Natural killer cell treated with Interleukin-12 subunit alpha and Interleukin-12 subunit beta and Interleukin-15 and Interleukin-18, amount 100 ng/mL, for 72 hours (primary cell): ENCODE measurements around the gene ATP1B3. TPM values are rescaled to one million over a fixed set of nuclear protein-coding genes. Genes with fewer than 3 reads are reported as not detected.
"Not testable (repeated sequence)": the region's sequence is repeated elsewhere in the genome, so short reads cannot be mapped to it uniquely, and the experiment has no call there.

Experiments used
- ATAC-seq, 2 donors: fragments of 150-1000 bp; cut with Tn5 transposase in 1 of 2; sonication (Bioruptor Pico), chemical (Tn5 transposase) in 1 of 2; 2 replicates each; pipeline ENCODE4 v1.10.0; 2021
- DNase-seq: peaks from one replicate; pipeline ENCODE4 v3.0.0; 2022; ENCODE audit warnings: low spot score
- H3K27ac Mint-ChIP-seq, 2 donors: 1 replicate in 1 of 2; 2 replicates in 1 of 2; pipeline ENCODE4 v1.8.0; 2022; ENCODE audit warnings: mixed read lengths in 2 of 2, mild to moderate bottlenecking in 1 of 2, moderate library complexity in 1 of 2
- H3K27me3 Mint-ChIP-seq, 2 donors: 1 replicate in 1 of 2; 2 replicates in 1 of 2; pipeline ENCODE4 v1.8.0; 2022; ENCODE audit warnings: mixed read lengths in 2 of 2
- H3K36me3 Mint-ChIP-seq: one replicate; pipeline ENCODE4 v1.8.0; 2022; ENCODE audit warnings: mixed read lengths
- H3K4me1 Mint-ChIP-seq, 2 donors: 1 replicate in 1 of 2; 2 replicates in 1 of 2; pipeline ENCODE4 v1.8.0; 2022; ENCODE audit warnings: low read depth in 2 of 2, mixed read lengths in 2 of 2, mild to moderate bottlenecking in 1 of 2
- H3K4me3 Mint-ChIP-seq: one replicate; pipeline ENCODE4 v1.8.0; 2022; ENCODE audit warnings: mixed read lengths
- H3K9me3 Mint-ChIP-seq: 2 replicates; pipeline ENCODE4 v1.8.0; 2022; ENCODE audit warnings: mixed read lengths
- total RNA-seq, 2 donors: library from RNA; stranded (reverse); gene quantifications; one replicate each; pipeline ENCODE4 v1.2.3, GENCODE V29; 2022

ATP1B3 gene
- total RNA-seq, 2 donors from 2014 or later, result 135 to 166 TPM

GRCh38 chr3:141870091-141870687 is 6.3 kb upstream of the ATP1B3 start:
- no peak overlapping the region for H3K4me3 Mint-ChIP-seq
- no peak overlapping the region for H3K27ac Mint-ChIP-seq
- DNase-seq (no peak), ATAC-seq (no peak)
- no peaks in the 10 kb centered on the region for H3K27me3 Mint-ChIP-seq
- peaks cover 0 to 3% of the 10 kb centered on the region in 2 donors for H3K4me1 Mint-ChIP-seq
- no peaks in the 10 kb centered on the region for H3K36me3 Mint-ChIP-seq
- H3K9me3 Mint-ChIP-seq, result no peaks in the 10 kb centered on the region

- DNase-seq (peak; percentile 88), ATAC-seq (peak; percentile 78 to 79)
- Mint-ChIP-seq H3K9me3 (no peaks in the 10 kb centered on the region), H3K4me3 (peak overlapping the region; percentile 88), H3K36me3 (no peaks in the 10 kb centered on the region), H3K27ac (peak overlapping the region; percentile 79 to 81), H3K4me1 (peaks cover 19 to 24% of the 10 kb centered on the region in 2 donors), H3K27me3 (no peaks in the 10 kb centered on the region)
Measured at GRCh38 chr3:141875374-141875892, 1.0 kb upstream of the ATP1B3 start.

- peak; percentile 75 for DNase-seq
- H3K36me3 Mint-ChIP-seq, result no peaks in the 10 kb centered on the region
- H3K9me3 Mint-ChIP-seq, result no peaks in the 10 kb centered on the region
Measured at GRCh38 chr3:141875893-141876380, 506 bp upstream of the ATP1B3 start.

GRCh38 chr3:141876891-141877621 is 613 bp downstream of the ATP1B3 start:
- Mint-ChIP-seq H3K4me1 (peaks cover 26 to 30% of the 10 kb centered on the region in 2 donors), H3K9me3 (no peaks in the 10 kb centered on the region), H3K36me3 (no peaks in the 10 kb centered on the region), H3K27ac (peak overlapping the region; percentile 79 to 81), H3K27me3 (no peaks in the 10 kb centered on the region), H3K4me3 (peak overlapping the region; percentile 94)
- ATAC-seq (peak; percentile 59 to 67), DNase-seq (peak; percentile 82)

More at GRCh38 chr3:141875893-141876380, 506 bp upstream of the ATP1B3 start:
- peak overlapping the region; percentile 79 to 81 for H3K27ac Mint-ChIP-seq
- no peaks in the 10 kb centered on the region for H3K27me3 Mint-ChIP-seq
- peaks cover 19 to 24% of the 10 kb centered on the region in 2 donors for H3K4me1 Mint-ChIP-seq
- ATAC-seq, result peak; percentile 70 to 73
- peak overlapping the region; percentile 88 for H3K4me3 Mint-ChIP-seq

GRCh38 chr3:141877911-141878310 is 1.5 kb downstream of the ATP1B3 start:
- DNase-seq (no peak), ATAC-seq (no peak)
- Mint-ChIP-seq H3K27me3 (no peaks in the 10 kb centered on the region), H3K9me3 (no peaks in the 10 kb centered on the region), H3K27ac (peak overlapping the region; percentile 79 to 81), H3K36me3 (no peaks in the 10 kb centered on the region), H3K4me3 (peak overlapping the region; percentile 94), H3K4me1 (peaks cover 30 to 31% of the 10 kb centered on the region in 2 donors)

- H3K4me3 Mint-ChIP-seq, result peak overlapping the region; percentile 94
- H3K9me3 Mint-ChIP-seq, result no peaks in the 10 kb centered on the region
- no peak for ATAC-seq
- H3K27ac Mint-ChIP-seq, result peak overlapping the region; percentile 79 to 81
- no peaks in the 10 kb centered on the region for H3K36me3 Mint-ChIP-seq
- peaks cover 30 to 33% of the 10 kb centered on the region in 2 donors for H3K4me1 Mint-ChIP-seq
- no peaks in the 10 kb centered on the region for H3K27me3 Mint-ChIP-seq
- DNase-seq, result no peak
Measured at GRCh38 chr3:141878326-141878725, 1.9 kb downstream of the ATP1B3 start.

- Mint-ChIP-seq H3K27me3 (no peaks in the 10 kb centered on the region), H3K36me3 (no peaks in the 10 kb centered on the region), H3K4me1 (peaks cover 33 to 34% of the 10 kb centered on the region in 2 donors), H3K9me3 (no peaks in the 10 kb centered on the region), H3K4me3 (peak overlapping the region; percentile 94), H3K27ac (peak overlapping the region; percentile 79 to 81)
- DNase-seq (no peak), ATAC-seq (no peak)
Measured at GRCh38 chr3:141878817-141879216, 2.4 kb downstream of the ATP1B3 start.

GRCh38 chr3:141881702-141882101 is 5.3 kb downstream of the ATP1B3 start:
- H3K4me1 Mint-ChIP-seq, result peaks cover 42% of the 10 kb centered on the region in 2 donors
- H3K27me3 Mint-ChIP-seq, result no peaks in the 10 kb centered on the region
- no peak for ATAC-seq
- H3K36me3 Mint-ChIP-seq, result peaks cover 5% of the 10 kb centered on the region
- H3K4me3 Mint-ChIP-seq, result no peak overlapping the region
- no peak overlapping the region for H3K27ac Mint-ChIP-seq
- no peak for DNase-seq
- no peaks in the 10 kb centered on the region for H3K9me3 Mint-ChIP-seq

GRCh38 chr3:141887051-141887450 is 10.6 kb downstream of the ATP1B3 start:
- DNase-seq, result no peak
- H3K36me3 Mint-ChIP-seq, result peaks cover 20% of the 10 kb centered on the region
- no peak overlapping the region for H3K27ac Mint-ChIP-seq
- no peaks in the 10 kb centered on the region for H3K27me3 Mint-ChIP-seq
- H3K4me3 Mint-ChIP-seq, result no peak overlapping the region
- peaks cover 31 to 33% of the 10 kb centered on the region in 2 donors for H3K4me1 Mint-ChIP-seq
- no peak for ATAC-seq
- peaks cover 3% of the 10 kb centered on the region for H3K9me3 Mint-ChIP-seq

GRCh38 chr3:141888548-141888947 is 12.1 kb downstream of the ATP1B3 start:
- Mint-ChIP-seq H3K36me3 (peaks cover 20% of the 10 kb centered on the region), H3K4me1 (peaks cover 30 to 31% of the 10 kb centered on the region in 2 donors)
- not testable (repeated sequence) for H3K4me3 Mint-ChIP-seq, H3K27ac Mint-ChIP-seq, H3K27me3 Mint-ChIP-seq, H3K9me3 Mint-ChIP-seq, ATAC-seq, DNase-seq

- H3K27ac Mint-ChIP-seq, result no peak overlapping the region
- no peaks in the 10 kb centered on the region for H3K27me3 Mint-ChIP-seq
- DNase-seq (no peak), ATAC-seq (no peak)
- peaks cover 8% of the 10 kb centered on the region for H3K36me3 Mint-ChIP-seq
- no peaks in the 10 kb centered on the region for H3K9me3 Mint-ChIP-seq
- peaks cover 18 to 32% of the 10 kb centered on the region in 2 donors for H3K4me1 Mint-ChIP-seq
- no peak overlapping the region for H3K4me3 Mint-ChIP-seq
Measured at GRCh38 chr3:141894524-141895176, 18.2 kb downstream of the ATP1B3 start.

- no peak for DNase-seq
- Mint-ChIP-seq H3K36me3 (peaks cover 8% of the 10 kb centered on the region), H3K27ac (no peak overlapping the region), H3K27me3 (no peaks in the 10 kb centered on the region), H3K4me3 (no peak overlapping the region), H3K9me3 (no peaks in the 10 kb centered on the region), H3K4me1 (peaks cover 16 to 37% of the 10 kb centered on the region in 2 donors)
- ATAC-seq, result no peak
Measured at GRCh38 chr3:141895731-141896130, 19.3 kb downstream of the ATP1B3 start.

GRCh38 chr3:141898908-141899307 is 22.5 kb downstream of the ATP1B3 start:
- peaks cover 8% of the 10 kb centered on the region for H3K36me3 Mint-ChIP-seq
- no peaks in the 10 kb centered on the region for H3K27me3 Mint-ChIP-seq
- no peaks in the 10 kb centered on the region for H3K9me3 Mint-ChIP-seq
- no peak overlapping the region for H3K27ac Mint-ChIP-seq
- peaks cover 9 to 43% of the 10 kb centered on the region in 2 donors for H3K4me1 Mint-ChIP-seq
- H3K4me3 Mint-ChIP-seq, result no peak overlapping the region
- DNase-seq (no peak), ATAC-seq (no peak)
